ENCODE data around the gene CALML5. TPM values are rescaled to one million over a fixed set of nuclear protein-coding genes. Genes with fewer than 3 reads are reported as not detected.

The CALML5 gene
- total RNA-seq, 3 donors from 2014 or later: not detected

DNA sequence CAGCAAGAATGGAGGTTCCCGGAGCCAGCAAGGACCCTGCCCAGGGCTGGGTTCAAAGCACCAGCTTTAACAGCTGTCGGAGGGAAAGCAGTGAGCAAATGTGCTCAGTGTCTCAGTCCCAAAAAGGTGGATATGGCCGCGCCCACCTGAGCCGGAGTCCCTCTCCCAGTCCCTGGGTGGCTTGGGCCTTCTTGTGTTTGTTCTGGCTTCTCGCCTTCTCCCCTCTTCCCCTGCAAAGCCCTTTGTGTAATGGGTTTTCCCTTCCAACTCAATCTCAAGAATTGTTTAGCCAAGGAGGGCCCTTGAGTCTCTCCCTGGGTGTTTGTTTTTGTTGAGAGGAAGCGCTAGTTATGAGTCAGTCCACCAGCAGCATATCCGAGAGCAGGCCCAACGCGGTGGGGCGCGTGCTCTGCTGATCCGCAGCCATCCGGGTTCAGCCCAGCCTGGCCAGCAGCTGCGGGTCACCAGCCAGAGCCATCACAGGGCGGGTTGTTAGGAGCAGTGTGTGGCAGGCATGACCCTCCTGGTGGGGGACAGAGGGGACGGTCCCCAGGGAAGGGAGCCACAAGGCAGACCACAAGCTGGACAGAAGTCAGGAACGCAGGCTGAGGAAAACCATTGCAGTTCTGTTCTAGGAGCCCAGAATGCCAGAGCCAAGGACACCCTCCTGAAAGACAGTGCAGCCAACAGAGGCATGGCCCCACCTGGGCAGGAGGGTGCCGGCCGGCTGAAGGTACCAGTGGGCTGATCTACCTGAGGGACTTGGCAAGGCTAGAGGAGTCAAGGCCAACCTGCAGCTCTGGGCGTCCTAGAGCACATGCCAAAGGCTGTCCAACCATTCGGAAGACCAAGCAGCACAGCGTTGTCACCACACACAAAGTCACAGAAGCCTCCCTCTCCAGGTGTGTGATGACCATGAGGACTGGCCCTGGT lies 46.7 kb upstream of the CALML5 start:
- Histone ChIP-seq H3K4me1 (ENCODE audit: low read depth) (peaks cover 67% of the 10 kb centered on the region), H3K4me3 (no peak overlapping the region), H3K36me3 (ENCODE audit: low read depth) (no peaks in the 10 kb centered on the region), H3K9me3 (no peaks in the 10 kb centered on the region)
- ATAC-seq (peak; percentile 50), DNase-seq (peak; percentile 68 to 79 (median 76))
- intact Hi-C loops (cut with DNase I, micrococcal nuclease): loop anchor here in 1 of 2 donors (5.0 kb wide), 1 partner anchor 99 kb away; no protein-coding TSS in a partner anchor
- TF ChIP-seq, protein P1, sequence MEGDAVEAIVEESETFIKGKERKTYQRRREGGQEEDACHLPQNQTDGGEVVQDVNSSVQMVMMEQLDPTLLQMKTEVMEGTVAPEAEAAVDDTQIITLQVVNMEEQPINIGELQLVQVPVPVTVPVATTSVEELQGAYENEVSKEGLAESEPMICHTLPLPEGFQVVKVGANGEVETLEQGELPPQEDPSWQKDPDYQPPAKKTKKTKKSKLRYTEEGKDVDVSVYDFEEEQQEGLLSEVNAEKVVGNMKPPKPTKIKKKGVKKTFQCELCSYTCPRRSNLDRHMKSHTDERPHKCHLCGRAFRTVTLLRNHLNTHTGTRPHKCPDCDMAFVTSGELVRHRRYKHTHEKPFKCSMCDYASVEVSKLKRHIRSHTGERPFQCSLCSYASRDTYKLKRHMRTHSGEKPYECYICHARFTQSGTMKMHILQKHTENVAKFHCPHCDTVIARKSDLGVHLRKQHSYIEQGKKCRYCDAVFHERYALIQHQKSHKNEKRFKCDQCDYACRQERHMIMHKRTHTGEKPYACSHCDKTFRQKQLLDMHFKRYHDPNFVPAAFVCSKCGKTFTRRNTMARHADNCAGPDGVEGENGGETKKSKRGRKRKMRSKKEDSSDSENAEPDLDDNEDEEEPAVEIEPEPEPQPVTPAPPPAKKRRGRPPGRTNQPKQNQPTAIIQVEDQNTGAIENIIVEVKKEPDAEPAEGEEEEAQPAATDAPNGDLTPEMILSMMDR (IDR thresholded peaks at IDR 0.05): no peak

DNA sequence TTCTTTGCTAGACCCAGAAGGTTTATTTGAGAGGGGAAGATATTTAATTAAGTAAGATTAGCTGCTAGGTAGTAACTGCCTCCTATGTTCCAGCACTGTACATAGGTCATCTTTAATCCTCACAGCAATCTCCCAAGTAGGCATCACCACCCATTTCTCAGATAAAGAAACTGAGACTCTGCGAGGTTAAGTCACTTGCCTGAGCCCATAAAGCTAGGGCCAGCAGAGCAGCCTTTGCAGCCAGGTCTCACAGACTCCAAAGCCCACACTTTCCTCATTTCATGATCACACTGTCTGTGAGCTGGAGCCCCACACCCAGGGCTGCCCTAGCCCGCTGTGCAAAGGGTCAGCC lies 46.0 kb upstream of the CALML5 start:
- ATAC-seq (no peak), DNase-seq (no peak)
- intact Hi-C loops (cut with DNase I, micrococcal nuclease): loop anchor here in 1 of 2 donors (5.0 kb wide), 1 partner anchor 98 kb away; no protein-coding TSS in a partner anchor
- no peaks in the 10 kb centered on the region for H3K36me3 ChIP-seq (ENCODE audit: low read depth)
- peaks cover 65% of the 10 kb centered on the region for H3K4me1 ChIP-seq (ENCODE audit: low read depth)
- H3K9me3 ChIP-seq: no peaks in the 10 kb centered on the region
- no peak overlapping the region for H3K4me3 ChIP-seq
- TF ChIP-seq, protein P1 (IDR thresholded peaks at IDR 0.05): no peak

DNA sequence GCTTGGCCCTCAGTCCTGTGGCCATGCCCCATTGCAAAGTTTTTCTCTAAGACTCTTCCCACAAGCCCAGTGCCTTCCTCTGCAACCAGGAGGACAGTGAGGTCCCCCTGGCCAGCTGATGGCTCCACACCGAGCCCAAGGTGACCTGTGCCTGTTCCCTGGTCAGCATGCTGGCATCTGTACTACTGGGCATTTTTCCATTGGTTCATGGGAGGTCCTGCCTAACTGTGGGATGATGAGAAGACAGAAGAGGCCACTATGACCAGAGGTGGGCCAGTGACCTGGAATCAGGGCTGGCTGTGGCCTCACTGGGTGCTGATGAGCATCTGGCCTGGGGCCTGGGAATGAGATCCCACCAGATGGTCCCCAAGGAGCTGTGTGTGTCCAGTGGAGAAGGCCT lies 45.6 kb upstream of the CALML5 start:
- Histone ChIP-seq H3K4me1 (ENCODE audit: low read depth) (peaks cover 61% of the 10 kb centered on the region), H3K36me3 (ENCODE audit: low read depth) (no peaks in the 10 kb centered on the region), H3K9me3 (no peaks in the 10 kb centered on the region), H3K4me3 (no peak overlapping the region)
- TF ChIP-seq, protein P1 (IDR thresholded peaks at IDR 0.05): no peak
- DNase-seq: peak in 1 of 3 donors; percentile 39
- no peak for ATAC-seq
- intact Hi-C loops (cut with DNase I, micrococcal nuclease): loop anchor here in 1 of 2 donors (5.0 kb wide), 1 partner anchor 98 kb away; no protein-coding TSS in a partner anchor

DNA sequence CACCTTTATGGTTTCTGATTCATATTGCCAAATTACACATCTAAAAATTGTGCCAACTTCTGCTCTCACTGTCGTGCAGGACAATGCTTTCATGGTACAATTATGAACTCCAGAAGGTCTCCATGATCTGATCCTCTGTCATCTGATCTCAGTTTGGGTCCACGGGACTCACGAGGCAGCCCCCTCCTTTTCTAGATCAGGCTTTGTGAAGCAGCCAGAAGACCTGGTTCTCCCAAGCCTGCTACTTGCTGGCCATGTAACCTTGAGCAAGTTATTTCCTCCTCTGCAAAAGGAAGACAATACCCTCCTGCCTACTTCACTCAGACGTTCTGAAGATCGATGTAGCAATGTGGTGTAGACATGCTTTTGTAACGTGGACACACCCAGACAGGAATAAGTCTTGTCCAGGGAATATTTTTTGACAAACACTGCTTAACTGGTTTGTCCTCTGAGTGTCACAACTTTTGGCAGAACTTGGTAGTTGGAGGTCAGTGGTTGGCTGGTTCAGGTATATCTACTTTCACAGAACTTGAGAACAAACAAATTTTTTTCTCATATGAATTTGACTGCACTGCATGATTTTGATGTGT lies 44.9 kb upstream of the CALML5 start:
- H3K4me1 ChIP-seq (ENCODE audit: low read depth): peaks cover 54% of the 10 kb centered on the region
- no peak for ATAC-seq

DNA sequence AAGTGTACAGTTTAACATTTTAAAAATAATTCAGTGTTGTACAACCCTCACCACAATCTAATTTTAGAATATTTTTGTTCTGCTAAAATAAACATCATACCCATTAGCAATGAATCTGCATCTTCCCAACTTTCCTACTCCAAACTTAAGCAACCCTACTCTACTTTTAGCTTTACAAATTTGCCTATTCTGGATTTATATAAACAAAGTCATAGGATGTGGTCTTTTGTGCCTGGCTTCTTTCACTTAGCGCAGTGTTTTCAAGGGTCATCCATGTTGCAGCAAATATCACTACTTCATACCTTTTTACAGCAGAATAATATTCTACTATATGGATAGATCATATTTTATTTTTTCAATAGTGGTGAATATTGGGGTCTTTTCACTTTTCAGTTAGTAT lies 44.3 kb upstream of the CALML5 start:
- DNase-seq (no peak), ATAC-seq (no peak)
- peaks cover 48% of the 10 kb centered on the region for H3K4me1 ChIP-seq (ENCODE audit: low read depth)
- no peak overlapping the region for H3K4me3 ChIP-seq
- intact Hi-C loops (cut with DNase I, micrococcal nuclease): no loop called here
- H3K9me3 ChIP-seq: no peaks in the 10 kb centered on the region
- H3K36me3 ChIP-seq (ENCODE audit: low read depth): no peaks in the 10 kb centered on the region
- TF ChIP-seq, protein P1 (IDR thresholded peaks at IDR 0.05): no peak

More for the DNA sequence above, 44.9 kb upstream of the CALML5 start:
- DNase-seq: peak in 1 of 3 donors; percentile 5
- TF ChIP-seq, protein P1 (IDR thresholded peaks at IDR 0.05): no peak
- H3K36me3 ChIP-seq (ENCODE audit: low read depth): no peaks in the 10 kb centered on the region
- no peaks in the 10 kb centered on the region for H3K9me3 ChIP-seq
- H3K4me3 ChIP-seq: no peak overlapping the region
- intact Hi-C loops (cut with DNase I, micrococcal nuclease): no loop called here

Measured in mucosa of descending colon (tissue), 3 donors.